Measurements from ENCODE around the gene CLMN. TPM values are rescaled to one million over a fixed set of nuclear protein-coding genes. Genes with fewer than 3 reads are reported as not detected.

CLMN gene
- total RNA-seq, 1 donor from 2014 or later: 117 TPM

DNA sequence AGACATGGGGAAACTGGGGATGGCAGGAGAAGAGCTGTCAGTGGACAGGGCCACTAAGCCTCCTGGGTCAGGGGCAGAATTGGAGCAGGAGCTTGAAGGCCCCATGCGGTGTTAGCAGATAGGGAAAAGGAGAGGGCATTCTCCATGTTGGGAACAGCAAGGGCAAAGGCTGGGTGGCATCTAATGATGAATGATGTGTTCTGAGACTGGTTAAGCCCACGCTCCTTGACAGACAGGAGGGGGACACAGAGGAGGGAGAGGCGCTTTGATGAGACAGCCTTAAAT is 63.0 kb downstream of the CLMN start:
- Mint-ChIP-seq H3K9me3 (no peaks in the 10 kb centered on the region), H3K4me1 (peaks cover 31% of the 10 kb centered on the region), H3K4me3 (no peak overlapping the region), H3K36me3 (peaks cover 3% of the 10 kb centered on the region), H3K27ac (peak overlapping the region; percentile 75), H3K27me3 (ENCODE audit: low read depth) (no peaks in the 10 kb centered on the region)
- DNase-seq (ENCODE audit: low spot score in 2 of 2, unreplicated experiment in 2 of 2): no peak
- TF ChIP-seq, protein P1, sequence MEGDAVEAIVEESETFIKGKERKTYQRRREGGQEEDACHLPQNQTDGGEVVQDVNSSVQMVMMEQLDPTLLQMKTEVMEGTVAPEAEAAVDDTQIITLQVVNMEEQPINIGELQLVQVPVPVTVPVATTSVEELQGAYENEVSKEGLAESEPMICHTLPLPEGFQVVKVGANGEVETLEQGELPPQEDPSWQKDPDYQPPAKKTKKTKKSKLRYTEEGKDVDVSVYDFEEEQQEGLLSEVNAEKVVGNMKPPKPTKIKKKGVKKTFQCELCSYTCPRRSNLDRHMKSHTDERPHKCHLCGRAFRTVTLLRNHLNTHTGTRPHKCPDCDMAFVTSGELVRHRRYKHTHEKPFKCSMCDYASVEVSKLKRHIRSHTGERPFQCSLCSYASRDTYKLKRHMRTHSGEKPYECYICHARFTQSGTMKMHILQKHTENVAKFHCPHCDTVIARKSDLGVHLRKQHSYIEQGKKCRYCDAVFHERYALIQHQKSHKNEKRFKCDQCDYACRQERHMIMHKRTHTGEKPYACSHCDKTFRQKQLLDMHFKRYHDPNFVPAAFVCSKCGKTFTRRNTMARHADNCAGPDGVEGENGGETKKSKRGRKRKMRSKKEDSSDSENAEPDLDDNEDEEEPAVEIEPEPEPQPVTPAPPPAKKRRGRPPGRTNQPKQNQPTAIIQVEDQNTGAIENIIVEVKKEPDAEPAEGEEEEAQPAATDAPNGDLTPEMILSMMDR (IDR thresholded peaks at IDR 0.05; ENCODE audit: unreplicated experiment): no peak

- peak overlapping the region; percentile 75 for H3K27ac Mint-ChIP-seq
- H3K4me3 Mint-ChIP-seq: no peak overlapping the region
- TF ChIP-seq, protein P1 (IDR thresholded peaks at IDR 0.05; ENCODE audit: unreplicated experiment): no peak
- peaks cover 3% of the 10 kb centered on the region for H3K36me3 Mint-ChIP-seq
- no peak for DNase-seq (ENCODE audit: low spot score in 2 of 2, unreplicated experiment in 2 of 2)
- no peaks in the 10 kb centered on the region for H3K27me3 Mint-ChIP-seq (ENCODE audit: low read depth)
- peaks cover 37% of the 10 kb centered on the region for H3K4me1 Mint-ChIP-seq
- H3K9me3 Mint-ChIP-seq: no peaks in the 10 kb centered on the region
Measured at GRCh38 chr14:95256002-95256775, 63.5 kb downstream of the CLMN start.

- H3K27me3 Mint-ChIP-seq (ENCODE audit: low read depth): no peaks in the 10 kb centered on the region
- TF ChIP-seq, protein P1 (IDR thresholded peaks at IDR 0.05; ENCODE audit: unreplicated experiment): no peak
- peaks cover 3% of the 10 kb centered on the region for H3K36me3 Mint-ChIP-seq
- no peaks in the 10 kb centered on the region for H3K9me3 Mint-ChIP-seq
- no peak overlapping the region for H3K4me3 Mint-ChIP-seq
- no peak for DNase-seq (ENCODE audit: low spot score in 2 of 2, unreplicated experiment in 2 of 2)
- peaks cover 40% of the 10 kb centered on the region for H3K4me1 Mint-ChIP-seq
- H3K27ac Mint-ChIP-seq: peak overlapping the region; percentile 31
Measured at GRCh38 chr14:95255487-95255886, 64.2 kb downstream of the CLMN start.

GRCh38 chr14:95255013-95255412 is 64.7 kb downstream of the CLMN start:
- H3K36me3 Mint-ChIP-seq: peaks cover 3% of the 10 kb centered on the region
- no peak for DNase-seq (ENCODE audit: low spot score in 2 of 2, unreplicated experiment in 2 of 2)
- no peaks in the 10 kb centered on the region for H3K27me3 Mint-ChIP-seq (ENCODE audit: low read depth)
- H3K4me3 Mint-ChIP-seq: no peak overlapping the region
- H3K27ac Mint-ChIP-seq: no peak overlapping the region
- H3K9me3 Mint-ChIP-seq: no peaks in the 10 kb centered on the region
- TF ChIP-seq, protein P1 (IDR thresholded peaks at IDR 0.05; ENCODE audit: unreplicated experiment): no peak
- H3K4me1 Mint-ChIP-seq: peaks cover 45% of the 10 kb centered on the region

- Mint-ChIP-seq H3K36me3 (peaks cover 3% of the 10 kb centered on the region), H3K27ac (no peak overlapping the region), H3K27me3 (ENCODE audit: low read depth) (no peaks in the 10 kb centered on the region), H3K9me3 (no peaks in the 10 kb centered on the region), H3K4me1 (peaks cover 51% of the 10 kb centered on the region), H3K4me3 (no peak overlapping the region)
- TF ChIP-seq, protein P1 (IDR thresholded peaks at IDR 0.05; ENCODE audit: unreplicated experiment): no peak
- DNase-seq (ENCODE audit: low spot score in 2 of 2, unreplicated experiment in 2 of 2): no peak
Measured at GRCh38 chr14:95254288-95254687, 65.4 kb downstream of the CLMN start.

All from mesothelial cell of epicardium (in vitro differentiated cells).